HT-29 (cell line): Measurements from ENCODE around the gene PIK3AP1. TPM values are rescaled to one million over a fixed set of nuclear protein-coding genes. Genes with fewer than 3 reads are reported as not detected.
"Not testable (repeated sequence)": the region's sequence is repeated elsewhere in the genome, so short reads cannot be mapped to it uniquely, and the experiment has no call there.

Experiments used
- DNase-seq: peaks from one replicate; pipeline ENCODE4 v3.0.0-alpha.2; 2015; ENCODE audit warnings: low spot score
- total RNA-seq: library from RNA; depleted of rRNA; stranded (reverse); fragments of >200 nt; shearing (Covaris generic); gene quantifications from 2 replicates; pipeline ENCODE4 v1.2.3, GENCODE V29; 2014

Gene PIK3AP1
- total RNA-seq, 1 experiment from 2014 or later, result 12.8 TPM

DNA sequence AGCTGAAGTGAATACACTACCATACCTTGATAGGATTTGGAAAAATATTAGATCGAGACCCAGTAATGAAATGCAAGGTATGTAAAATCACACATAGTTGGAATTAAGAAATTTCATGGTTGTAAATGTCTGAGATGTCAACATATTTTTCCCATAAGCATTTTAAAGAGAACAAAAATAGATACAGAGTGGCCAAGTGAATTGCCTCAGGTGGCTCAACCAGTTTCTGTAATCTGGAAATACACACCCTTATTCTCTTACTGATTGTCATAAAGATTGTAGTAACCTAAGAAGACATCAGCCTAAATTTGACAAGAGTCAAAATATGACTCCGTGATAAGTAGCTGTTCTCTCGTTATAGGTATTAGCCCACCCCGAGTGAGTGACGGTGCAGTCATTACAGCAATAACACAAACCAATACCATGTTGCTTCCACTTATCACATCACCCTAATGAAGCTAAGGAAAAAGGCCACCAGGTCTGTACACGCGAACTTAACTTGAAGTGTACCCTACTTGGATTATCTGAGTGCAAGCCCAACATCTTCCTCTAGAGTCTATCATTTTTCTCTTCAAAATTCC lies 23.4 kb downstream of the PIK3AP1 start:
- DNase-seq, result no peak

DNA sequence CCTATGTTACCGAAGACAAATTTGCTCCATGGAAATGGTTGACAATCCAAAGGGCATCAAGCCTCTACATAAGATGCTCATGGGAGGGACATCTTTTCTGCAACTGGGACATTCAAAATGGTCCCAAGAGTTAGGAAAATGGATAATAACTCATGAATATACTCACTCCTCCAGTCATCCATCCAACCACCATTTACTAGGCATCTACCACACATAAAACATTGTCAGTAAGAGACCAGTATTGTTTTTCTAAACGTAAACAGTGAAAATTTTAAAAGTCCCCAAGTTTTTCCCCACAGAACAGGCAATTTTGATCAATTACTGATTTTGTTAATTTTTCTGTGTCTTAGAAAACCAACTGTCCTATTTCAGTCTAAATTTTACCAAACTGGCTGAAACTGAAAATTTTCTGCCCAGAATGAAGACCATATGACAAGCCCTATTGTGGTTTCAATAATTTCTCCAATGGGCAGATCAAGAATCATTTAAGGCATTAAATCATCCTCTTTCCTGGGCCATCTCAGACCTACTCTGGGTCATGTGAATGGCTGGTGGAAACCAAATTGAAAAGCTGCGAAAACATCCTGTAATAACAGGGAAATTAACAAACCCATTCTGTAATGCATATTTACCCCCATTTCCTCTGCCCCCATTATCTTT lies 24.2 kb downstream of the PIK3AP1 start:
- no peak for DNase-seq

DNA sequence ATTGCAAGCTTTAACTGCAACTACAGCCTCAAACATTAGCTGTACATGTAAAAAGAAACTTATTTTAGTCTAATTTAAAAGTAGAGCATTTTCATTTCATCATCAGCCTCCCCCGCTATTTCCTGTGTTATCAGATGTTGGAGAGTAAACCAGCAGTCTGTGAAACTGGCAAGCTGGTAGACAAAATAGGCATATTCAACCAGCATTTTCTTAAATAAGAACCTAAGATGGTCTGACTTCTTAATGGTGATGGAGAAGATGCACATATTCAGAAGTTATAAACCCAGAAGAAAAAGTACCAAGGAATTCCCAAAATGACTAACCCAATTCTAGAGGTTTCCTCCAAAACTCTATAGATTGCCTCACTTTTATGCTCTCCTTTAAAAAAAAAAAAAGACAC lies 24.9 kb downstream of the PIK3AP1 start:
- no peak for DNase-seq

DNA sequence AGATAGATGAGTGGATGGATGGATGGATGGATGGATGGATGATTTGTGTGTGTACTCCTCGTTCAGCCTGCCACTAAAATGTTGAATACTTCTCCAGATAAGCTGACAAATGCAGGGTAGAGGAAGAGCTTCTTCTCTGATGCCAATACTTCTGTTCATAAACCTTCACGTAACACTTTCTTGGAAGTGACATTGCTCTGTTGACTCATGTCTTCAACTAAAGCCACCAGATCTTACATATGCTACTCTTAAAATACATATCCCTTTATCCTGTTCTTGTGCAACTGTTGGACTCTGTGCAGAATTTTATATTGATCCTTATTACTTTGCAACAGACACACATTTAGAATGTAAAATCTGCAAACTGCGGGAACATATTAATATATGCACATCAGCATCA lies 26.9 kb downstream of the PIK3AP1 start:
- no peak for DNase-seq

DNA sequence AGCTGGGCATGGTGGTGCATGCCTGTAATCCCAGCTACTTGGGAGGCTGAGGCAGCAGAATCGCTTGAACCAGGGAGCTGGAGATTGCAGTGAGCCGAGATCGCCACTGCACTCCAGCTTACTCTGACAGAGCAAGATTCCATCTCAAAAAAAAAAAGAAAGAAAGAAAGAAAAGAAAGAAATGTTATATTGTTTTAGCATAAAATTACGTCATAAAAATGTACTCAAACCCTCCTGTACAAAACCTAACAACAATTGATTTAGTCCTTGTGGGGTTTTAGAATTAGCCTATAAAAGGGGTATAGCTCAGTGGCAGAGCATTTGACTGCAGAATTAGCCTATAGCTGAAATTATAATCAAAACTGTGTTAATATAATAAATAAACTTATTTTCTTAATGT lies 27.9 kb downstream of the PIK3AP1 start:
- no peak for DNase-seq

DNA sequence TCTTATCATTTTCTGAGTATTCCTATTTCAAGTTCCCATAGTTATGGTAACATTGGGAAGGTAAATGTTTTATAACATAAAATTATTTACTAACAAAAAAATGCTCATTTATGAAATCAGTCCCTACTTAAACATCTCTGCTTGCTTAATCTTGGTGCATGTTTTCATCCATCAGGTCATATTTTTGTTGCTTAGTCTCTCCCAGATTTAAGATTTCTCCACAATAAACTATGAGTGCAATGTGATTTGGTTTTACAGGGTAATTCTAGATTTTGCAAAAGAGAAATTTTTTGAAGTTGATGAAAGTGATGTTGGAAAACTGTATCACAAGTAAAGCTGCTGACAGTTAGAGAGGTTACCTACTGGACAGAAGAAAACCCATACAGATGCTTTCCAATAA lies 28.6 kb downstream of the PIK3AP1 start:
- no peak for DNase-seq

DNA sequence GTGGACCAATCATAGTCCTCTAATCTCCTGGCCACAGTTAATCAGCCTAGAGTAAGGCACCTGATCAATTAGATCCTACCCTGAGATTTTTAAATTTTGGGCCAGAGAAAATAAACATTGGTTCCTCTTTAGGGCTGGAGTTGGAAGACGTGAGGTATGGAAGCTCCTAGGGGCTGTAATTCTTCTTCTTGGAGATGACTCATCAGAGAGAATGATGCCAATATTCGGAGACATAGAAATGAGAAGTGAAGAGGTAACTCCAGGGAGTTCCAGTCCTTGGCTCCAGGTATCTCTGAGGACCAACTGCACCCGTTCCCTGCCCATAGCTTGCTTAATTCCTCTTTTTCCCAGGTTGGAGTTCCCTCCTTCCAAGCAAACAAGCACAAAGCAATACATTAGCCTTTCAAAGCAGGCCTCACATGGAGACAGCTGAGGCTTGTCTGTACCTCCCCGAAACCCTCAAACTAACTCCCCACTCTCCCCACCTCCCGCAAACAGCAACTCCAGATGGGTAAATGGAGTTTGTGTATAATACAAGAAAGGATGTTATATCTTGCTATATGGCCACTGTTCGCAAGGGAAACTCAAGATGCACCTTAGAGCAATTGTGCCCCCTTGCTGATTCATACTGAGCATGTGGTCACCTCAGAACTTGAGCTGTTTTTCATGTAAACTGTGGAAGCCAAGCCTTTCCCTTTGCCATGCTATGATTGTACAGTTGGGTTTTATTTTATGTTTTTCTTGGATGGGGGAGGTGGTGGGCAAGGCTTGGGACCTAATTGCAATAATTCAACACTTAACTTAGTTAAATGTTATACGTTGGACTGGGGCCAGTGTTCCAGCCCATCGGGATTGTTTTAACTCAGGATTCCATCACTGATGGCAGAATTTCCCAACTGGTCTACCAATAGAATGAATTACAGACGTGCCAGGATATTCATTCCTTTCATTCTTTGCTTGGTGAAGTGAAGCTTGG lies 29.3 kb downstream of the PIK3AP1 start:
- no peak for DNase-seq

DNA sequence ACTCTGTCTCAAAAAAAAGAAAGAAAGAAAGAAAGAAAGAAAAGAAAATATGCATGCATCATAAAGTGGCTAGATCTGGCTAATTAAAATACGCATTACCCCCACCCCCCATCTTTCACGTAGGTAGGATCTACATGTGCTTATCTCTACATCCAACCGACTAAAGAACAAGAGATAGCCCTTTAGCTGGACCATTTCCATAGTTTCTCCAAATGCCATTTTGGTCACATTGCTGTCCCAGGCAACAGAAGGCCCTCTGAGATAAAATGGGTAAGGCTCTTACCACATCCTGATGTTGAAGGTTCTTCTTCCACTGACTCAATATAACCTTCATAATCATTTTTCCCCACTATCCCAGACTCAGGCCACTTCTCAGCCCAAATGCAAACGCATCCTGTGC lies 31.5 kb downstream of the PIK3AP1 start:
- no peak for DNase-seq

DNA sequence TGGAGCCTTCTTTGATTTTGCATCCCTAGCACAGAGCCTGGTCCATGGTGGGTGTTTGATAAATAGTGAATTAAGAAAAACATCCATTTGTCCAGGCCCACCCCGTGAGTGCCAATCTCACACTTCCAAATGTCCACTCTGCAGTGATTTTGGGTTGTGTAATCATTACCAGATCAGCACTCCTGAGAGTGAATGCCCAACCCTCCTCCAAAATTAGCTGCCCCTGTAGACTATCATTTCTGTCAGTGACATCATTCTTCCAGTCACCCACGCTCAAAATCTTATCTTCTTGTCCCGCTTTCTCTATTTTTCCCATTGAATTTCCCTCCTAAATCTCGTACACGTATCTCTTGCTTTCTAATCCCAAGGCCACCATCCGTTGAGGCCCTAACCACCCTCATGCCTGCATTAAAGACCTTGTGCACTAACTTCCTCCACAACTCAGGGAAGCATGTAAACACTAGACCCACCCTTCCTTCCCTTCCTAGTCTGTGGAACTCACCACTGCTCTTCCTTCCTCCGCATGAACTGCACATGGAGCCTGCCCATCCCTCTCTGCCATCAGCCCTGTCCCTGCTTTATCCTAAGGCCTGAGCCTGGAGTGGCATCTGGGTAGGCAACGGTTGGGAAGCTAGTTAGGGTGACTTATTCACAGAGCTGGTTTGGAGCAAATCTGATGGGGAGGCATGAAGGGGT lies 32.8 kb downstream of the PIK3AP1 start:
- DNase-seq, result peak; percentile 11

DNA sequence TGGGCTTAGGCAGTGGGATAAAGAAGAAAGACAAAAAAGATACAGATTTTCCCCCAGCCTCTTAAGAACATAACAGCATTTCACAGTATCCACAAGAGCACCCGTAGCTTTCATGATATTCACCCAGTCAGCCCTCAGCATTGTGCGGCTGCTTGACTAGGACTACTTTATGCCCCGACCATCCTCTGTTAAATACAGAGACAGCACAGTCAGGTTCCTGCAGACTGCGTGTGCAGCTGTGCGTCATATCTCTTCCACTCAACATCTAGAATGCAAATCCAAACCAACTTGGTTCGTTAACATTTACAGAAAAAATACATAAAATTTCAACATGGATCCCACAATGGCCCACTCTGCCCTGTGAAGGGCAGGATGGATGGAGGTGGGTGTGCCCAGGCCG lies 33.8 kb downstream of the PIK3AP1 start:
- DNase-seq, result no peak

DNA sequence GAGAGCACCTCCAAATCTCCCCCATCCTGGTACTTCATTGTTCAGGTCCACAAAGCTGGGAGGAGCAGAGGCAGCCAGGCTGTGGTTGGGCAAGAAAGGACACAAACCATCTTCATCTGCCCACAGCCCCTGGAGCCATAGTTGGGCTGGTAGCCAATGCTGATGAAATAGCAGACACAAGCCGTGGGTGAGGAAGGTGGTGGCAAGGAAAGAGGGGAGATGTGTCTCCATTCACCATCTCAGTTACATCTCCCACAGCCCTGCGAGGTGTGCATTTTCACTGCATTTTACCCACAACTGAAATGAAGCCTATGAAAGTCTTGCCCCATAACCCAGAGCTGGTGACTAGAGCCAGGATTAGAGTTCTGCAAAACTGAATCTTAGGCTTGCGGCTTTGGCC lies 35.0 kb downstream of the PIK3AP1 start:
- DNase-seq, result no peak

DNA sequence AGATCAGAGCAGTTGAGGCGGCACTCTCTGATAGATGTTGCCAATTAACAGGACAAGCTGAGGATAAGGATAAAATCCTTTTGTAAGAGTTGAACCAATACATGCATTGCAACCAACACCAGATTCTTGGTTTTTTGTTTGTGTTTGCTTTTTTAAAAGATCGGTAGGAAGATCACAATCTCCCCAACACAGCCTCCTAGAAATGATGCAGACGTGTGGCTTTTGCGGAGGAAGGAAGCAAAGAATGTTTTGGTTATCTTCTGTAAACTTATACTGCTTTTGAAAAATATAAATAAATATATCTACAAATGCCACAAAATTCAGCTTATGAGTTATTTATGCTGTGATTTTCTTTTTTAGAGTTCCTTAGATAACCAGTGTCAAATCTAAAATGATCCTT lies 35.5 kb downstream of the PIK3AP1 start:
- no peak for DNase-seq

DNA sequence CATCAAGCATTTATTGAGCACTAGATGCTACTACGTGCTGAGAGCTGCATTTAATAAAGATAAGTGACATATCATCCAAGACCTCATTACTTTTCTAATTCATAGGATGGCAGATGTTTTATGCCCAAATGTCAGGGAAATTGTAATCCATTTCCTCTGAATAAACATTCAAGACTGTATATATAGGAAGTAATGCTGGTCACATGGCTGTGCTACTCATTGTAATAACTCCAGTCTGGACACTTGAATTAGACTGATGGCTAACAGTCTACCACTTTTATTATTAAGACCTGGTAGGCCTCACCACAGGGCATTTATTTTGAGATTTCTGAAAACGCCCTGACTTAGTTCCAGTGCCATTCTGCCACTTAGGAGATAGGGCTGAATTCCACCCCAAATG lies 36.6 kb downstream of the PIK3AP1 start:
- DNase-seq, result no peak

DNA sequence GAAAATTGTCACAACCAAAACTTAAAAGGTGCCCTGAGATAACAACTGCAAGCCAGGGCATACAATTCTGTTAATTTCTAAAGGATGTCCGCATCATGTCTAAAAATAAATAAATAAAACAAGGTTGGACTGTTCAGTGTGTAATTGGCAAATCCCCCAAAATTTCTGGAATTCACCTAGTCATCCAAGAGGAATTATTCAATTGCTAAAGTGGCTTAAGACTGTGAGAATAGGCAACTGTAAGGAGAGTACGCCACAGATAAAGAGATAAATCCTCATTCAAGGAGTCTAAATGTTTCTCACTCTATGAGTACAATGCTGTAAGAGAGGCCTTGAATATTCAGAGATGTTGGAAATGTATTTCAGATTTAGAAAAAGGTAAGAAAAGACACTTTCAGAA lies 37.2 kb downstream of the PIK3AP1 start:
- DNase-seq, result no peak

DNA sequence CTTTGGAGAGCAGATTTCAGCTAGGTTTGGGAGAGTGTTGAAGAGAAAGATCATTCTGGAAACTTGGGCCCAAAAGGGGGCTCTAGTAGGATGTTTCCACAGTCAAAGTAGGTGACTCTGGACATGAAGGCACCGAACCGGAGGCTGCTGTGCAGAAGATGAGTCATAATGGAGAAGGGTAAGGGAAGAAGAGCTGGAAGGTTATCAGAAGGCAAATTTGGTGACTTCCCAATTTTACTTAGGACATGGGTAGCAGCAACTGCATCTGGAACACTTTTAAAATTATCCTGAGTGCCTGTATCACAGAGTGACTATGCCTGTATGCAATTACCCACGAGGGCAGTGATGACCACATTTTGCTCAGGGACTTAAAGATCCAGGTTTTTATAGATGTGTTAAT lies 38.8 kb downstream of the PIK3AP1 start:
- DNase-seq, result no peak

DNA sequence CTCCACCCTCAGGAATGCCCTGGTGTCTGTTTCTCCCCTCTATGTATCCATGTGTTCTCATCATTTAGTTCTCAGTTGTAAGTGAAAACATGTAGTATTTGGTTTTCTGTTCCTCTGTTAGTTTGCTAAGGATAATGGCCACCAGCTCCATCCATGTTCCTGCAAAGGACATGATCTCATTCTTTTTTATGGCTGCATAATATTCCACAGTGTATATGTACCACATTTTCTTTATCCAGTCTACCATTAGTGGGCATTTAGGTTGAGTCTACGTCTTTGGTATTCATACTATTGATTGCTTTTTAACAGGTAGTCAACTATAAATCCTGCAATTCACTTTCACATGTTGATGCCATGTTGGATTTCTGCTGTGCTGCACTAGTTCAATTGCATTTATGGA lies 39.9 kb downstream of the PIK3AP1 start:
- DNase-seq, result not testable (repeated sequence)

DNA sequence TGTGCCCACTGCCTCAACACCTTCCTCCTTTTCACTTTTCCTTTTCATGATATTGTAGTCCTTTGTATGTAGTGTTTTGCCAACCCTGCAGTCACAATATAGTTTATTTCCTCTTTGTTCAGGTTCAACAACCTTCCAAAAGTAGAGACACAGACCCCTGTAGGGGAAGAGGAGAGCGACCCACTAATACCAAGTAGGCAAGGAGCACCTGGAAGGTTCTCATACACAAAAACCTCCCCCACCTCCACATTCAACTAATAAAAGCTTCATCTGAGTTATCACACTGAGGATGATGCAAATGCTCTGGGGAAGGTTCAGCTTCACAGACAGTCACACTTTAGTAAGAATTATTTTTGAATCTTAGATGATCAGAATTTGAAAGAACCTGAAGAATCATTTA lies 41.6 kb downstream of the PIK3AP1 start:
- DNase-seq, result no peak

DNA sequence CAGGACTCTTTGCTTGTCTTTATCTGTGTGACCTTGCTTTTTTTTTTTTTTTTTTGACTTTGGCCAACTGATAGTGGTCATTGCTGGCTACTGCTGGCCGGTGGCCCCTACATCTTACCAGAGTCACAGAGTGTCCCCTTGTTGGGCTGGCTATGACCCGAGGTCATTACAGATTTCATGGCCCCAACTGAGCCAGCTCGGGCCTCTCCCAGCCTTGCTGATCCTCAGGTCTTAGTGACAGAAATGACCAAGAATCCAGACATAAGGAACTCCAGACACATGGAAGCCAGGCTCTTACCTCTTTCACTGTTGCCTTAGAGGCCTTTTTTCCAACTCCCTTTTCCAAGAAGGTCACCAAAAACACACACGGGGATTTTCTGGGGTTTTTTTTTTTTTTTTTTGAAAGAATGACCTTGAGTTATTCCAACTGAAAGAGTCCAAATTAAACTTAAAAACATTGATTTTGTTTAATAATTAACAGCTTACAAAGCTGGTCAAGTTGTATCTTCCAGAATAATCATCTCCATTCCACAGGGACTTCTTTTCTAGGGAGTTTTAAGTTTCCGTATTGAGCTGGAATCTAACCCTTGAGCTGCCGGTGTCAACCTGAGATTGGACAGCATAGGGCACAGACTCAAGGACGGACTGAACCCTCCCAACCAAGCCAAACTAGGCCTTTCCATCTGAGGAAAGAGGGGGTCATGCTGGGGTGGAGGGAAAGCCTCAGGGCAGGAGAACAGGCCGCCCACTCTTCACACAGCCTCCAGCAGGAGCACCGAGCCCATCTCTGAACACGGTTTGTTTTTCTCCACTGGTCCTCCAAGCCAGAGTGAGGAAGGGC lies 43.8 kb downstream of the PIK3AP1 start:
- DNase-seq, result no peak

DNA sequence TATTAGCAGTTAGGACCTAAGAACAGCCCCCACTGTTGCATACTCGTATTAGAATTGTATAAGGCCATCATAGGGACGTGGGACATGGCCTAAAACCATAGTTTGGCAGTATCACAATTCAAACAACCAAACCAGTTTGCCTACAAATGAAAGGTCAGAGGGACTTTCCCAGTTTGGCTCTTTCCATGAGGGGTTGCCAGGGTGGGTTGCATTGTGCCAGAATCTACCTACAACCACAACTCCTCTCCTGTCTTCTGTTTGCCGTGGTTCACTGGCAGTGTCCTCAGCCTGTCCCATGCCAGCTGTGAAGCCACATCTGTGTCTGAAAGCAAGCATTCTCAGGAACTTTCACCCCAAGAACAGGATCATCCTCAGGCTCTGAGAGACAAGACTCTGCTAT lies 44.5 kb downstream of the PIK3AP1 start:
- DNase-seq, result no peak

DNA sequence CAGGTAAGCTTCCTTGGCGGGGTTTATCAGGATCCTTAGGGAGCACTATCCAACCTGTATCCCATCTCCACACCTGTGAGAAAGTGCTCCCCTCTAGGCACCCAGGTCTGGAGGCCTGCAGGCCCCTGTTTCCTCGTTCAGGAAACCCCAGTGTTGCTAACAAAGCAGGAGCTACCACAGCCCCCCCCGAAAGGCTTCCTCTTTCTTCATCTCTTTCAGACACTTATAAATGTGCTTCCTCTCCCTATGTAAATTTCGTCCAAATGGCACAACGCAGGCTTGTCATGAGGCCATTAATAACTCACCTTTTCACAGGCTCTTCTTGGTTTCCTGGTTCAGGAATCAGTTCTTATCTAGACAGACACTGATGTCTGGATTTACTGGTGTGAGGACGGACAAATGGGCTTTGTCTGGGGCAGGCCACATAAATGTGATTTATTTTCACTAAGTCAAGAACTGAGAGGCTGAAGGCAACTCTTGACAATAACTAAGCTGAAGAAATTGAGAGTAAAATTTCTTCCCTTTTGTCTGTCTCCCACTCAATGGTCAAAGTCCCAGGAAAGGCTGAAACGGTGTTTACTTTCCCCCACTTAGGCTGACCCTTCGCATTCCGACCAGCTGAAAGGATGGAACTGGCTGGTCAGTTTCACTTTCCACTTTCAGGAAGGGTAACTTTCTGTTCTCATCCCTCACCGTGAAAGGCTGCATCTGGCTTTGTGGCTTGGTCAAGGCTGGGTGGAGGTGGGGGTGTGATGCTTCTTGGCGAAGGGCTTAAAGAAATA lies 46.8 kb downstream of the PIK3AP1 start:
- peak; percentile 67 for DNase-seq
